GM12878 (cell line): ENCODE measurements around the gene ENOX1. TPM values are rescaled to one million over a fixed set of nuclear protein-coding genes. Genes with fewer than 3 reads are reported as not detected.

Source experiments
- ATAC-seq: fragments of 200-7000 bp; cut with Tn5 transposase; 3 replicates; pipeline ENCODE4 v1.9.1; 2020; ENCODE audit warnings: mild to moderate bottlenecking, moderate library complexity
- BruUV-seq: library from RNA; stranded (reverse); fragments of 400-500 nt; replicated peaks from 2 replicates; lab custom pipeline; 2021; lab: Mats Ljungman, UMichigan
- CTCF ChIA-PET: fragments of 300-600 bp; sonication (Branson Sonifier 250); formaldehyde crosslinking; extraction: SDS; loops from one replicate; lab custom pipeline; 2021; ENCODE audit warnings: inconsistent platforms; lab: Yijun Ruan, JAX
- POLR2A ChIA-PET: fragments of 350-600 bp; formaldehyde crosslinking; extraction: SDS; loops from one replicate; lab custom pipeline; 2021; ENCODE audit warnings: inconsistent platforms; lab: Charles Lee
- RAD21 ChIA-PET: fragments of 300-600 bp; sonication (Branson Sonifier 250); formaldehyde crosslinking; loops from one replicate; lab custom pipeline; 2023; ENCODE audit warnings: antibody characterized with exemption; ENCODE audit not compliant: unreplicated experiment; lab: Charles Lee
- SMC1A ChIA-PET: fragments of 300-600 bp; sonication (Branson Sonifier 250); formaldehyde crosslinking; loops from one replicate; lab custom pipeline; 2023; ENCODE audit not compliant: unreplicated experiment, uncharacterized antibody; lab: Charles Lee
- DNase-seq: peaks from one replicate; pipeline ENCODE4 v3.0.0-alpha.2; 2011; ENCODE audit warnings: low read depth, low spot score
- FAIRE-seq: peaks from 3 replicates; lab custom pipeline; 2011; peaks lifted over from hg19 to GRCh38; lab: Jason Lieb, UNC
- H2AFZ ChIP-seq: 2 replicates; pipeline ENCODE4 v1.6.0; 2011; ENCODE audit warnings: low read depth, low read length, control low read depth; ENCODE audit not compliant: control insufficient read depth
- H3K27ac ChIP-seq: 2 replicates; pipeline ENCODE4 v1.5.1; 2011; ENCODE audit warnings: control low read depth; ENCODE audit not compliant: control insufficient read depth, insufficient read depth
- H3K27me3 ChIP-seq, 2 experiments: replicated peaks in 1 of 2; 2 replicates each; pipeline versions ENCODE4 v1.6.0 to v1.6.1; 2011; ENCODE audit warnings: low read length in 1 of 2; ENCODE audit not compliant: control insufficient read depth in 2 of 2, insufficient read depth in 2 of 2
- H3K36me3 ChIP-seq, 2 experiments: 2 replicates each; pipeline ENCODE4 v1.5.1; 2011; ENCODE audit warnings: low read length in 1 of 2; ENCODE audit not compliant: control insufficient read depth in 2 of 2, insufficient read depth in 2 of 2
- H3K4me1 ChIP-seq: 2 replicates; pipeline ENCODE4 v1.6.1; 2011; ENCODE audit warnings: mild to moderate bottlenecking, low read length, moderate library complexity, mixed read lengths; ENCODE audit not compliant: control insufficient read depth, insufficient read depth
- H3K4me2 ChIP-seq: 2 replicates; pipeline ENCODE4 v1.6.0; 2011; ENCODE audit warnings: control low read depth; ENCODE audit not compliant: control insufficient read depth, insufficient read depth
- H3K4me3 ChIP-seq: fragments of 200-600 bp; sonication (generic); 2 replicates; pipeline ENCODE4 v1.5.1; 2016
- H3K79me2 ChIP-seq: 2 replicates; pipeline ENCODE4 v1.6.0; 2011; ENCODE audit warnings: low read length; ENCODE audit not compliant: control insufficient read depth, insufficient read depth
- H3K9ac ChIP-seq: 2 replicates; pipeline ENCODE4 v1.8.0; 2011; ENCODE audit warnings: low read length, control low read depth, mixed read lengths; ENCODE audit not compliant: control insufficient read depth, insufficient read depth
- H3K9me3 ChIP-seq: replicated peaks from 3 replicates; pipeline ENCODE4 v1.5.1; 2011; ENCODE audit warnings: mild to moderate bottlenecking, low read length; ENCODE audit not compliant: control insufficient read depth, insufficient read depth
- H4K20me1 ChIP-seq: 2 replicates; pipeline ENCODE4 v1.6.0; 2011; ENCODE audit not compliant: control insufficient read depth, insufficient read depth
- EGR1 ChIP-seq, 2 experiments: IDR thresholded peaks; 1 replicate in 1 of 2; 2 replicates in 1 of 2; pipeline ENCODE4 v1.6.1; 2011 to 2012; ENCODE audit warnings: low read depth in 2 of 2, low read length in 2 of 2, borderline replicate concordance in 1 of 2, mild to moderate bottlenecking in 1 of 2, moderate library complexity in 1 of 2
- GATAD2B ChIP-seq: fragments of 450-650 bp; conservative IDR thresholded peaks from 2 replicates; pipeline ENCODE4 v1.6.1; 2017; ENCODE audit warnings: low read depth, mild to moderate bottlenecking, moderate library complexity
- MTA3 ChIP-seq: IDR thresholded peaks from 2 replicates; pipeline ENCODE4 v1.6.1; 2012; ENCODE audit warnings: low read length, inconsistent platforms, borderline replicate concordance
- NFXL1 ChIP-seq: fragments of 450-650 bp; IDR thresholded peaks from 2 replicates; pipeline ENCODE4 v1.6.1; 2017; ENCODE audit warnings: antibody characterized with exemption, mild to moderate bottlenecking, borderline replicate concordance
- POLR2A ChIP-seq: IDR thresholded peaks from 2 replicates; pipeline ENCODE4 v1.6.1; 2011; ENCODE audit warnings: low read depth, mild to moderate bottlenecking, low read length
- SIX5 ChIP-seq: IDR thresholded peaks from 2 replicates; pipeline ENCODE4 v1.6.1; 2011; ENCODE audit warnings: mild to moderate bottlenecking, low read depth, low read length, moderate library complexity; ENCODE audit not compliant: severe bottlenecking
- SMARCA5 ChIP-seq: fragments of 450-650 bp; IDR thresholded peaks from 2 replicates; pipeline ENCODE4 v1.6.1; 2017; ENCODE audit warnings: mild to moderate bottlenecking
- SUPT20H ChIP-seq: IDR thresholded peaks from 2 replicates; pipeline ENCODE4 v1.6.1; 2011; ENCODE audit warnings: low read depth, mild to moderate bottlenecking, low read length, moderate library complexity, borderline replicate concordance; ENCODE audit not compliant: control insufficient read depth
- WRNIP1 ChIP-seq: IDR thresholded peaks from 2 replicates; pipeline ENCODE4 v1.6.1; 2011; ENCODE audit warnings: low read depth, low read length, improper control_type of control experiment, borderline replicate concordance
- YY1 ChIP-seq: IDR thresholded peaks from 2 replicates; pipeline ENCODE4 v1.6.1; 2011; ENCODE audit warnings: low read depth, mild to moderate bottlenecking, low read length
- ZNF384 ChIP-seq: IDR thresholded peaks from 2 replicates; pipeline ENCODE4 v1.6.1; 2012; ENCODE audit warnings: low read depth, mild to moderate bottlenecking, low read length, improper control_type of control experiment, borderline replicate concordance
- WGBS: methylation state at CpG from one replicate; pipeline ENCODE4 v1.1.6; 2016; ENCODE audit warnings: low lambda C conversion rate; ENCODE audit not compliant: insufficient replicate concordance, insufficient coverage; ENCODE audit errors: missing lambda C conversion rate; 5-methylcytosine and 5-hydroxymethylcytosine counted together
- in situ Hi-C: fragments of 300-500 bp; cut with MboI; formaldehyde crosslinking; loops from 9 replicates; pipeline ENCODE4 v1.14.3; 2018; ENCODE audit warnings: mixed read lengths
- intact Hi-C: fragments of 100-400 bp; cut with micrococcal nuclease; formaldehyde crosslinking; loops from one replicate; pipeline ENCODE4 v1.14.2; 2022; ENCODE audit not compliant: unreplicated experiment
- polyA plus RNA-seq, 11 experiments: library from polyadenylated mRNA; depleted of rRNA in 4 of 11; unstranded in 6 of 11; stranded (reverse) in 5 of 11; fragments of >200 nt; fragmentation: Nextera tagmentation in 4 of 11; fragmentation: Illumina TruSeq in 1 of 11; extraction: Ambion mirVana in 4 of 11; extraction: Trizol in 1 of 11; gene quantifications; 1 replicate in 1 of 11; 2 replicates in 10 of 11; pipeline versions ENCODE4 v1.2.1 to v1.2.3, GENCODE V29; 2011 to 2016; ENCODE audit warnings: inconsistent platforms in 2 of 11, missing spikeins in 2 of 11, low read depth in 1 of 11
- total RNA-seq, 4 experiments: library from RNA; depleted of rRNA in 3 of 4; stranded (reverse); fragments of >200 nt in 3 of 4; fragmentation: Illumina TruSeq in 1 of 4; extraction: Trizol in 1 of 4; gene quantifications; 2 replicates each; pipeline versions ENCODE4 v1.2.1 to v1.2.3, GENCODE V29; 2013 to 2021
- TF ChIP-seq, protein P1 (sequence below): fragments of 450-650 bp; formaldehyde crosslinking; IDR thresholded peaks from 2 replicates; pipeline ENCODE4 v1.4.0; 2022; ENCODE audit warnings: mild to moderate bottlenecking, moderate library complexity
- TF ChIP-seq, protein P2 (sequence below): fragments of 450-650 bp; IDR thresholded peaks from 2 replicates; pipeline ENCODE4 v1.6.1; 2014; ENCODE audit warnings: mild to moderate bottlenecking

ENOX1 gene
- total and polyA plus RNA-seq, 10 of the 15 experiments (the other 5 are each of a cell fraction or from before 2014, with no cell fraction given) = 0.11 to 0.26 (median 0.15) TPM

DNA sequence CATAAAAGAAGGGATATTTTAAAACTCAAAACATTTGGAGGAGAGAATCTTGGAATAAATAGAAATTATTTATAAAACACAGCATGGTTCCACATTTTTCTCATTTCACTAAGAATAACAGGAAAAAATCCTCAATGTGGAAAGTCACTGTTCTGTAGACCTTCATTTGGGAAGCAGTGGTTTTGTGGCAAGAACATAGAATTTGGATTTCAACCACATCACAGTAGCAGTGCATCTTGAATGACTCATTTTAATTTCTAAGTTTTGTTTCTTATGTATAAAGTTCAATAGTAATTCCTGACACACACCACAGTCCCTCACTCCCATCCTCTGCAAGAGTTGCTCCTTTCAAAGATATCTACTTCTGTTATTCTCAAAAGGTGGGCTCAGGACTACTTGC, 264.0 kb downstream of the ENOX1 start:
- FAIRE-seq (no peak), DNase-seq (no peak), ATAC-seq (no peak)
- POLR2A ChIA-PET = no interaction called here
- intact Hi-C loops = no loop called here
- in situ Hi-C loops = no loop called here
- CTCF ChIA-PET = no interaction called here
- Histone ChIP-seq H2AFZ (no peak overlapping the region), H3K9ac (no peak overlapping the region), H3K4me3 (no peak overlapping the region), H3K27me3 (no peaks in the 10 kb centered on the region; a peak in 1 of 4 replicates), H3K36me3 (no peaks in the 10 kb centered on the region), H3K4me1 (no peaks in the 10 kb centered on the region), H3K4me2 (no peak overlapping the region), H3K79me2 (no peaks in the 10 kb centered on the region), H4K20me1 (no peaks in the 10 kb centered on the region), H3K27ac (no peak overlapping the region), H3K9me3 (no peaks in the 10 kb centered on the region)
- no peak for TF ChIP-seq SIX5
- TF ChIP-seq MTA3 = no peak
- no peak for TF ChIP-seq POLR2A
- TF ChIP-seq NFXL1 = no peak
- SMC1A ChIA-PET = no interaction called here
- RAD21 ChIA-PET = no interaction called here
- no TSS peak for BruUV-seq

DNA sequence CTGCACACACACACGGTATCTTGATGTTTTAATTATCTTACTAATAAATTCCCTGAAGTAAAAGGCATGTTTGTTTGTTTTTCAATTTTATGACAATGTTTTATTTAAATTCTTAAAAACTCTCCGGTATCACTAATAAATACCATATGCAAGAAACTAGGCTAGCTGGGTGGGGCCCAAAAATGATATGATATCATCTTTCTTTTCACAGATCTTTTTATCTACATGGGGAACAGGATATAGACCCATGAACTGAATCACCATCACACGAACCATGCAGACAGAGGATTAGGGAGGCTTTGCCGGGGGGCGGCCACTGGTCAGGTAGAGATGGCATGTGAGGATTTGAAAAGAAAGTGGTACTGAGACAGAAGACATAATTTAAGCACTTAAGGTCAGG, 266.4 kb downstream of the ENOX1 start:
- DNase-seq (no peak), ATAC-seq (no peak)

More for the DNA sequence above, 266.4 kb downstream of the ENOX1 start:
- Histone ChIP-seq H3K36me3 (no peaks in the 10 kb centered on the region), H4K20me1 (no peaks in the 10 kb centered on the region), H3K4me1 (no peaks in the 10 kb centered on the region), H3K4me3 (no peak overlapping the region), H3K9me3 (no peaks in the 10 kb centered on the region), H3K27me3 (no peaks in the 10 kb centered on the region; a peak in 1 of 4 replicates), H2AFZ (no peak overlapping the region), H3K79me2 (no peaks in the 10 kb centered on the region), H3K9ac (no peak overlapping the region), H3K27ac (no peak overlapping the region), H3K4me2 (no peak overlapping the region)
- SMC1A ChIA-PET = interaction anchor here (0.5 kb wide), 1 partner anchor 84 kb away, joined by 3 read pairs; no protein-coding TSS in a partner anchor
- BruUV-seq = no TSS peak
- no peak for TF ChIP-seq EGR1 (IDR thresholded peaks at IDR 0.05; ENCODE audit: borderline replicate concordance in 1 of 2, low read depth in 2 of 2, low read length in 2 of 2)
- TF ChIP-seq ZNF384 = no peak
- no peak for TF ChIP-seq WRNIP1
- no peak for TF ChIP-seq SUPT20H
- TF ChIP-seq YY1 = no peak
- TF ChIP-seq GATAD2B = no peak
- no peak for TF ChIP-seq SMARCA5
- TF ChIP-seq, protein P1, sequence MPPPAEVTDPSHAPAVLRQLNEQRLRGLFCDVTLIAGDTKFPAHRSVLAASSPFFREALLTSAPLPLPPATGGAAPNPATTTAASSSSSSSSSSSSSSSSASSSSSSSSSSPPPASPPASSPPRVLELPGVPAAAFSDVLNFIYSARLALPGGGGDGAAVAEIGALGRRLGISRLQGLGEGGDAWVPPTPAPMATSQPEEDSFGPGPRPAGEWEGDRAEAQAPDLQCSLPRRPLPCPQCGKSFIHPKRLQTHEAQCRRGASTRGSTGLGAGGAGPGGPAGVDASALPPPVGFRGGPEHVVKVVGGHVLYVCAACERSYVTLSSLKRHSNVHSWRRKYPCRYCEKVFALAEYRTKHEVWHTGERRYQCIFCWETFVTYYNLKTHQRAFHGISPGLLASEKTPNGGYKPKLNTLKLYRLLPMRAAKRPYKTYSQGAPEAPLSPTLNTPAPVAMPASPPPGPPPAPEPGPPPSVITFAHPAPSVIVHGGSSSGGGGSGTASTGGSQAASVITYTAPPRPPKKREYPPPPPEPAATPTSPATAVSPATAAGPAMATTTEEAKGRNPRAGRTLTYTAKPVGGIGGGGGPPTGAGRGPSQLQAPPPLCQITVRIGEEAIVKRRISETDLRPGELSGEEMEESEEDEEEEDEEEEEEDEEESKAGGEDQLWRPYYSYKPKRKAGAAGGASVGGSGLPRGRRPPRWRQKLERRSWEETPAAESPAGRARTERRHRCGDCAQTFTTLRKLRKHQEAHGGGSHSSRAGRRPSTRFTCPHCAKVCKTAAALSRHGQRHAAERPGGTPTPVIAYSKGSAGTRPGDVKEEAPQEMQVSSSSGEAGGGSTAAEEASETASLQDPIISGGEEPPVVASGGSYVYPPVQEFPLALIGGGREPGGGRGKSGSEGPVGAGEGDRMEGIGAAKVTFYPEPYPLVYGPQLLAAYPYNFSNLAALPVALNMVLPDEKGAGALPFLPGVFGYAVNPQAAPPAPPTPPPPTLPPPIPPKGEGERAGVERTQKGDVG = no peak
- TF ChIP-seq, protein P2, sequence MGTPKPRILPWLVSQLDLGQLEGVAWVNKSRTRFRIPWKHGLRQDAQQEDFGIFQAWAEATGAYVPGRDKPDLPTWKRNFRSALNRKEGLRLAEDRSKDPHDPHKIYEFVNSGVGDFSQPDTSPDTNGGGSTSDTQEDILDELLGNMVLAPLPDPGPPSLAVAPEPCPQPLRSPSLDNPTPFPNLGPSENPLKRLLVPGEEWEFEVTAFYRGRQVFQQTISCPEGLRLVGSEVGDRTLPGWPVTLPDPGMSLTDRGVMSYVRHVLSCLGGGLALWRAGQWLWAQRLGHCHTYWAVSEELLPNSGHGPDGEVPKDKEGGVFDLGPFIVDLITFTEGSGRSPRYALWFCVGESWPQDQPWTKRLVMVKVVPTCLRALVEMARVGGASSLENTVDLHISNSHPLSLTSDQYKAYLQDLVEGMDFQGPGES = no peak
- 56% methylated on average over 5 of the region's 5 CpGs for WGBS
- FAIRE-seq = no peak
- in situ Hi-C loops = no loop called here
- RAD21 ChIA-PET = no interaction called here
- intact Hi-C loops = no loop called here
- CTCF ChIA-PET = no interaction called here
- POLR2A ChIA-PET = no interaction called here
